Upper lobe of right lung (tissue), 1 donor: ENCODE measurements around the gene PTPRH. TPM values are rescaled to one million over a fixed set of nuclear protein-coding genes. Genes with fewer than 3 reads are reported as not detected.

Experiments
- ATAC-seq: fragments of 200-7000 bp; cut with Tn5 transposase; one replicate; pipeline ENCODE4 v1.9.1; 2020; ENCODE audit warnings: mild to moderate bottlenecking, moderate library complexity
- DNase-seq: peaks from one replicate; pipeline ENCODE4 v3.0.0-alpha.2; 2020
- H3K27ac ChIP-seq: fragments of 200-600 bp; one replicate; pipeline ENCODE4 v1.8.0; 2022
- H3K27me3 ChIP-seq: fragments of 200-600 bp; one replicate; pipeline ENCODE4 v1.8.0; 2022; ENCODE audit warnings: mild to moderate bottlenecking
- H3K36me3 ChIP-seq: fragments of 200-600 bp; one replicate; pipeline ENCODE4 v1.8.0; 2022
- H3K4me1 ChIP-seq: fragments of 200-600 bp; one replicate; pipeline ENCODE4 v1.8.0; 2022
- H3K4me3 ChIP-seq: fragments of 200-600 bp; one replicate; pipeline ENCODE4 v1.8.0; 2022; ENCODE audit warnings: mild to moderate bottlenecking
- H3K9me3 ChIP-seq: fragments of 200-600 bp; one replicate; pipeline ENCODE4 v1.8.0; 2022
- CTCF ChIP-seq: fragments of 200-600 bp; IDR thresholded peaks from one replicate; pipeline ENCODE4 v1.8.0; 2022; ENCODE audit warnings: antibody characterized with exemption
- intact Hi-C: fragments of 100-400 bp; cut with DNase I; formaldehyde crosslinking; loops from one replicate; pipeline ENCODE4 v1.11.0; 2022
- total RNA-seq: library from RNA; stranded (reverse); fragmentation: NEBNext Ultra II Directional; extraction: Animal tissue kit (Norgen Biotek cat#: 25700); gene quantifications from one replicate; pipeline ENCODE4 v1.2.1, GENCODE V29; 2021
- donor health status: DM: no; HTN: yes; CAD: no; lungs with severe emphysema.

Gene PTPRH
- total RNA-seq, 1 donor from 2014 or later, result not detected

DNA sequence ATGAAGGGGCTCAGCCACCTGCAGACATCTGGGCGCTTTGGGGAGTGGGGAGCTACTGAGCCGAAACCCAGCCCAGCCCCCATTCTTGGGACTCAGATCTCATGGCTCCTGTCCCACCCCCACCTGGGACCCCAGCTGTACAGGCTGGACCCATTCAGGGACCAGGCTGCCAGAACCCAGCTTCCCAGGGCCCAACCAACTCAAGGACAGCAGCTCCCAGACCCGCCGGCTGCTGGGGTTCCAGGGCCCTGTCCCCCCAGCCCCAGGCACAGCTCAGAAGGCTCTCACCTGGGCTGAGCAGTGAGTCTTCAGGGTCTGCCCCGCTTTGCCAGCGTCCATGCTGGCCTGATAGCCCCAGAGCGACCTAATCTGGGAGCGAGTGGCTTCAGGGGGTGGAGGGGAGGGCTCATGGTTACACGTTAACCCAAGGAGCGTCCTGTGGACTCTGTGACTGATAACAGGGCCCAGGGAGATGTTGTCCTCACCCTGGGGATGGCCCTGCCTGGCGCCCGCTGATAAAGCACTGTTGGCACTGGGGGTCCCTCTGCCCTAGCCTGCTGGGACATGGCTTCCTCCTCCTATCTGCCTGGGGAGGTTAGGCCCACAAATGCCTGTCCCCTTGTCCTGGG lies 19.2 kb upstream of the PTPRH start, which contains the start of gene TMEM86B:
TSS of gene TMEM86B (minus strand) at position 361 of the 629 bp plus-strand sequence. CDS start at position 339, 22 bp downstream.
- Histone ChIP-seq H3K4me1 (no peaks in the 10 kb centered on the region), H3K27me3 (no peaks in the 10 kb centered on the region), H3K9me3 (no peaks in the 10 kb centered on the region), H3K27ac (no peak within 1 kb of the TSS), H3K36me3 (peaks cover 57% of the 10 kb centered on the region), H3K4me3 (no peak within 1 kb of the TSS)
- intact Hi-C loops, result no loop called here
- no peak for DNase-seq
- TF ChIP-seq CTCF, result no peak
- ATAC-seq, result no peak

DNA sequence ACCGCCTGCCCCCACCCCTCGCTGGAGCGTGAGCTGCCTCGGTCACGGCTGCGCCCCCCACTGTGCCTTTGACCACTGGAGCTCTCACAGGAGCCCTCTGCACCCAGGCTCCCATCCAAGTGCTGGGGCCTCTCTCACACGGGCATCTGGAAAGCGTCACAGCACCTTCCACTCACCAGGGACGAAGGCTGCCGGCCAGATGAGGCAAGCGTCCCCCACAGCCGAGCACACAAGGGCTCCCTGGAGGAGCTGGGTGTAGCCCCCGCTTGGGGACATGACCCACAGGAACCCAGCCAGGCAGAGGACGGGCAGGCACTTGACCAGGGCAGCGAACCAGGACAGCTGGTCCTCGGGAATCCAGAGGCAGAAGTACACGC lies 18.7 kb upstream of the PTPRH start:
- Histone ChIP-seq H3K4me3 (no peak overlapping the region), H3K36me3 (peaks cover 52% of the 10 kb centered on the region), H3K9me3 (no peaks in the 10 kb centered on the region), H3K4me1 (no peaks in the 10 kb centered on the region), H3K27me3 (no peaks in the 10 kb centered on the region), H3K27ac (no peak overlapping the region)
- ATAC-seq (no peak), DNase-seq (no peak)
- intact Hi-C loops, result no loop called here
- TF ChIP-seq CTCF, result no peak

- no peak for TF ChIP-seq CTCF
- no peaks in the 10 kb centered on the region for H3K4me1 ChIP-seq
- no peak overlapping the region for H3K4me3 ChIP-seq
- H3K27ac ChIP-seq, result no peak overlapping the region
- no peaks in the 10 kb centered on the region for H3K9me3 ChIP-seq
- intact Hi-C loops, result no loop called here
- DNase-seq (no peak), ATAC-seq (peak; percentile 1)
- H3K27me3 ChIP-seq, result no peaks in the 10 kb centered on the region
- H3K36me3 ChIP-seq, result peaks cover 47% of the 10 kb centered on the region
These were observed 18.1 kb upstream of the PTPRH start for GRCh38 chr19:55227241-55228014.

DNA sequence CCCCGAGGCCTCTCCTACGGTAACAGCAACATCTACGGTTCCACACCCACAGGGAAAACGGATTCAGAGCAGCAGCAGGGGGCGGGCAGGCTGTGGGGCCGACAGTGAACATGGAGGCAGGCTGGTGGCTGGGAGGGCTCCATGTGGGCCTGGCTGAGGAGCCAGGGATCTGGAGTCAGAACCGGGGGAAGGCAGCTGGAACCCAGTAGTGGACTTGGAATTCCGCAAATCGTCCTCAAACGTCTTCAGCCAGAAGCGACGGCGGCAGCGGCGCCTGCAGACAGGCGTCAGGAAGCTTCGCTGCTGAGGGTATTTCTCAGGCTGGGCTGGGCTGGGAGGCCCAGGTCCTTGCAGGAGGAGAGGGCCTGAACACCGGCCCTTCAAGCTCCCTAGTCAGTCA lies 17.5 kb upstream of the PTPRH start:
- peaks cover 40% of the 10 kb centered on the region for H3K36me3 ChIP-seq
- no peak for TF ChIP-seq CTCF
- no peak for DNase-seq
- ATAC-seq, result no peak
- intact Hi-C loops, result no loop called here
- H3K4me3 ChIP-seq, result no peak overlapping the region
- no peaks in the 10 kb centered on the region for H3K4me1 ChIP-seq
- H3K9me3 ChIP-seq, result no peaks in the 10 kb centered on the region
- no peaks in the 10 kb centered on the region for H3K27me3 ChIP-seq
- H3K27ac ChIP-seq, result no peak overlapping the region

DNA sequence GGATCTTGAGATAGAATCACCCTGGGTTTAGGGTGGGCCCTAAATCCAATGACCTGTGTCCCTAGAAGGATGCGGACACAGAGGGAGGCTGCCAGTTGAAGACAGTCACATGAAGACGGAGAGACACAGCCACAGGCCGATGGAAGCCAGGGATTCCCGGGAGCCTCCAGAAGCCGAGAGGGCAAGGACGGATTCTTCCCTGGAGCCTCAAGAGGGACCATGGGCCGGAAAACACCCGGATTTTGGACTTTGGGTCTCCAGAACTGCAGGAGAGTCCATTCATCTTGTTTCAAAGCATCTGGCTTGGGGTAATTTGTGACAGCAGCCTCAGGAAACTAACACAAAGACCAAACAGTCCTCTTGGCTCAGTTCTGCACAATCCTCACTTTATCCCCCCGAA lies 17.0 kb upstream of the PTPRH start:
- Histone ChIP-seq H3K27me3 (no peaks in the 10 kb centered on the region), H3K27ac (no peak overlapping the region), H3K4me3 (no peak overlapping the region), H3K9me3 (no peaks in the 10 kb centered on the region), H3K36me3 (peaks cover 35% of the 10 kb centered on the region), H3K4me1 (no peaks in the 10 kb centered on the region)
- TF ChIP-seq CTCF, result no peak
- no peak for ATAC-seq
- intact Hi-C loops, result no loop called here
- DNase-seq, result no peak
